Activated CD4-positive, alpha-beta T cell treated with anti-CD3 and anti-CD28 coated beads, Interleukin-10, Interleukin-2, amounts not matched to agents 100 ng/mL and 50 ng/mL, durations not matched to agents 16 hours and 8 hours (primary cell): ENCODE measurements around the gene LAMA3.

Experiments
- DNase-seq: peaks from one replicate; pipeline ENCODE4 v3.0.0-alpha.2; 2020

LAMA3 gene

GRCh38 chr18:23827681-23828080, 138.4 kb downstream of the LAMA3 start:
- peak; percentile 22 for DNase-seq

GRCh38 chr18:23828426-23828825, 139.2 kb downstream of the LAMA3 start:
- peak; percentile 89 for DNase-seq

DNA sequence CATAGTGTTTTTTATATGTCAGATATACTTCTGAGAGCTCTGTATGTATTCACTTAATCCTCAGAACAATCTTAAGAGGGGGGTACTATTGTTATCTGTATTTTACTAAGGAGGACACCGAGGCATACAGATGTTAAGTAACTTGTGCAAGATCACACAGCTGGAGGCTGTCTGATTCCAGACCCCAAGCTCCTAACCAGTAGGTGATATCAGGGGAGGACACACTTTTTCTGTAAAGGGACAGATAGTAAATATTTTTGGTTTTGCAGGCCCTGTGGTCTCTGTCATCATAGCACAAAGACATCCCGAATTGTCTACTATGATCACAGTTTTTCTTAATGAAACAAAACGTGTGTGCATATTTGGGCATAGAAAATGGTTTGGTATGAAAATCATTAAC, 143.7 kb downstream of the LAMA3 start:
- no peak for DNase-seq

- DNase-seq: no peak
Measured at GRCh38 chr18:23833714-23834113, 144.5 kb downstream of the LAMA3 start.

DNA sequence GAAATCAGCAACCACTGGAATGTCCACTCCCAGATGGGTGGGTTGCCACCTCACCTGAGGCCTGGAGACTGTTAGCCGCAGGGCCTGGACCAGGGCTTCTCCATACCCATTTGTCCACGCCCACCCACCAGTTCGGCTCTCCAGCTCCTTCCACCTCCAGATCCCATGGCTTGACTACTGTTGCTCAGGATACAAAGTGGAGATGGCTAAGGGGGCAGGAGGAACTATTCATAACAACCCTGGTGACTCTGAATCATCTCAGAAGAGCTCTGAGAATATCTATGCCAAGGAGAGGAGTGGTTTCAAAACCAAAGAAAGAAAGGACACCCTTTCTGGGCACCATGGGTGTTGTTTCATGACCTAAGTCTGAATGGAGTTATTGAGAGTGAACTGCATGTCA, 145.8 kb downstream of the LAMA3 start:
- peak; percentile 31 for DNase-seq

DNA sequence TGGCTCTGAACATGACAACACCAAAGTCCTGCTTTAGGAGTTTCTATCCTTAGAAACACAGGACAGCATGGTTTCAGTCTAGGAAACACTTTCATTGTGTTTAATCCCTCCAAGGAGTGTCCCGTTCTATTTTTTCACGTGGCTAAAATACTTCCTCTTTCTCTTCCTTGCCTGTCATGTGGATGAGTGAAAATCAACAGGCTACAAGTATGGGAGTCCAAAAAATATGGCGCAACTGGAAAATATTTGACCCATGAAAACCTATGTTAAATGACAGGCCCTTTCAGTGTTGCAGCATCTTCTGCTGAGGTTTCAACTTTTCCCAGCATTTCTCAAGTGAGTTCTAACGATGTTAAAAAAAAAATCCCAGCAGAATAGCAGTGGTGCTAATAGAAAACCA, 146.3 kb downstream of the LAMA3 start:
- no peak for DNase-seq

GRCh38 chr18:23837591-23837990, 148.3 kb downstream of the LAMA3 start:
- DNase-seq: no peak

GRCh38 chr18:23838233-23838632, 149.0 kb downstream of the LAMA3 start:
- no peak for DNase-seq

DNA sequence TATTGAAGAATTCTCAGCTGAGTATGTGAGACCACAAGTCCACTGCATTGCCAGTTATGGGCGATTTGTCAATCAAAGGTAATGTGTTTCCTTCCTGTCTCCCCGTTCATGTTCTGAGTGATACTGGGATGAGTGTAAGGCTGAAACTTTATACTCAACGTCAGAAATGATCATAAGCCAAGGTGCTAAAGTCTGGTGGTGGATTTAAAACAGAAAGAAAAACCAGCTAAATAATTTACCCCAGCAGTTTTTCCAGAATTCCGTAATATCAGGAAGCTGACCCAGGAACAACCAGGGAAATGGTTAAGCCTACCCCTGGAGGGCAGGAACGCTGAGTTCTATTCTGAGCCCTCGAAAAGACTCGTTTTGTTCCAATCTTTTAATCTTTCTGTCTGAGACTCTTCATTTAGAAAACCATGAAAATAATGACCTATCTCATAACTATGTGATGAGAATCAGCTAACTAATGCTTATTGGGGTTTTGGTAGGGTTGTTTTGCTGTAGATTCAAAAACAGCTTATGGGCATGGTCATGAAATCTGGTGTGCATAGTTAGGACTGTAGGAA, 149.6 kb downstream of the LAMA3 start:
- peak; percentile 81 for DNase-seq

GRCh38 chr18:23842305-23842704, 153.1 kb downstream of the LAMA3 start:
- DNase-seq: no peak

DNA sequence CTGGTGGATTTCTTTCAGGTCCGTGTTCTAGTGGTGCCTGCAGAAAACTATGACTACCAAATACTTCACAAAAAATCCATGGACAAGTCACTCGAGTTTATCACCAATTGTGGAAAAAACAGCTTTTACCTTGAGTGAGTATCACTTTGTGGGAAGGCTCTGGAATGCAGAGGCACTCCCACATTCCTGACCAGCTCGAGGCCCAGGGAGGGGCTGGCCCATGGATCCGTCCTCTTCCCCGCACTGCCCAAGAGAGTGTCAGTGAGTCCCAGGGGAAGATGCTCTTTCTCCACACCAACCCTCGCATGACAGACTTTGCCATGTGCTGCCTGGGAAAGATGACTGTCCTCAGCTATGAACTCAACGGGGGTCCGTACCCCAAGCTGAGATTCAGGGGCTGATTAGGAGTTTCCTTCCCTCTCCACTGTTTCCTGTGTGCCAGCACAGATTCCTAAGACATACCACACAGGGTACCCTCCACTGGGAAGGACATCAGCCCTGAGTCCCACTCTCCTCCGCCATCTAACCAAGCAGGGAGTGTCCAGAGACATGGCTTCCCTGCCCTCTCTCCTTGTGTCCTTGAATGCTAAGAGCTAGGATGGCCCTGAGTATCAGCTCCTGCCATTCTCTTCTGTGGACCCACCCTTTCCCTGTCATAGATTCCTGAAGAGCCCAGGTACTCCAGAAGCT, 155.9 kb downstream of the LAMA3 start:
- DNase-seq: no peak

GRCh38 chr18:23845988-23846630, 156.9 kb downstream of the LAMA3 start:
- no peak for DNase-seq

GRCh38 chr18:23847321-23847986, 158.2 kb downstream of the LAMA3 start:
- DNase-seq: no peak

- DNase-seq: no peak
Measured at GRCh38 chr18:23849141-23849540, 159.9 kb downstream of the LAMA3 start.

- DNase-seq: no peak
Measured at GRCh38 chr18:23850215-23850614, 161.0 kb downstream of the LAMA3 start.

- no peak for DNase-seq
Measured at GRCh38 chr18:23851470-23852002, 162.3 kb downstream of the LAMA3 start.

DNA sequence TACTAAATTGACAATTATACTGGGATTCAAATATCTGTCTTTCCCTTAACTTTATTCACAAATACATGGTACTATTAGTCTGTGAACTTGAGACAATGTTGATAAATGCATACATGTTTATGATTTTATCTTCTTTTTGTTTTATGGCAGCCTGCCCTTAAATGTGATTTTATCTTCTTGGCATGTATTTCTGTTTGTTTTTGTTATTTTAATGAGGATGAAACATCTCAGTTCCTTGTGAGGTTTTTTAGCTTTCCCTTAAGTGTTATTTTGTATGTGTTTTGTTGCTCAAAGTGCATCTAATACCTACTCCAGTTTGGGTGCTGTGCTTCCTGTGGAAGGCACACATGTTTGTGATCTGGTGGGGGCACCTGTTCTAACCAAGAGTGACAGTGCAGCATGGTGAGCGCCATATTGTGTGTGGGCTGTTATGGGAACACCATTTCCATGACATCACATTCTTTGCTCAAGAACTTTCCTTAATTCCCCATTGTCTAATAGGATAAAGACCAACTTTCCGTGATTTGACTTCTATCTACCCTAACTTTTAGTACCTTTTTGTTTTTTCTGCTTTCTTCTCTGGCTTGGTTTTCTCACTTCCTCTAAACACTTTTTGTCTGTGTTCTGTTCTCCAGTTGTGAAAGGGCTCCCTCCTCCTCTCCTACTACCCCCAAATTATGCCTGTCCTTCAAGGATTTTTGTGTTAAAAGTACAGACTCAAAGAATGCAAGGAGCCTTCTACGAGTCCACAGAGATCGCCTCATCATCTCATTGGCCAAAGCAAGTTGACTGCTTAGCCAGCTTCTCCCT, 163.2 kb downstream of the LAMA3 start:
- no peak for DNase-seq

GRCh38 chr18:23853448-23854195, 164.4 kb downstream of the LAMA3 start:
- DNase-seq: no peak

- no peak for DNase-seq
Measured at GRCh38 chr18:23855721-23856120, 166.5 kb downstream of the LAMA3 start.

- DNase-seq: no peak
Measured at GRCh38 chr18:23856466-23857163, 167.4 kb downstream of the LAMA3 start.

DNA sequence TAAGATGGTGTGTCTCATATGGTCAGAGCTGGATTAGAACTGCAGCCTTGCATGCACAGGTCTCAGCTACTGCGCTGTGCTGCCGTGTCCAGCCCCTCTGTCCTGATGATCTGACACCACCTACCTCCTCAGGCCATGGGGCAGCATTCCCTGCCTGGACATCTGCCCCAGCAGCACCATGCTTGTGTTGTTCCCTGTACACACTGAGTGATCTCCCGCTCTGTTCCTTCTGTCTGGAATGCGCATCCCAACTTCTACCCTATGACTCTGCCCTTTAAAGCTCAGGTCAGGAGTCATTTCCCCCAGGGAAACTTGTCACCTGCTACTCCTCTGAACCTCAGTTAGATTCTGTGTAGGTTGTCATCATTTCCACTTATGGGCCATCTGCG, 167.9 kb downstream of the LAMA3 start:
- no peak for DNase-seq
